Bronchial epithelial cell (primary cell): Measurements from ENCODE around the gene RNF11. TPM values are rescaled to one million over a fixed set of nuclear protein-coding genes. Genes with fewer than 3 reads are reported as not detected.
A peak's percentile ranks its signal among the peaks of the same experiment; 100 is the strongest.

ENCODE experiments used
- DNase-seq: peaks from one replicate; pipeline ENCODE4 v3.0.0-alpha.2; 2010; ENCODE audit warnings: low read depth
- FAIRE-seq: peaks from 2 replicates; lab custom pipeline; 2011; peaks lifted over from hg19 to GRCh38; lab: Jason Lieb, UNC
- H3K27me3 ChIP-seq: 2 replicates; pipeline ENCODE4 v1.5.1; 2011; ENCODE audit warnings: low read length; ENCODE audit not compliant: control insufficient read depth, insufficient read depth
- H3K36me3 ChIP-seq: 2 replicates; pipeline ENCODE4 v1.5.1; 2011; ENCODE audit warnings: low read length; ENCODE audit not compliant: control insufficient read depth, insufficient read depth
- H3K4me3 ChIP-seq: 2 replicates; pipeline ENCODE4 v1.5.1; 2011; ENCODE audit warnings: mild to moderate bottlenecking, low read depth, low read length, control low read depth
- total RNA-seq: library from RNA; depleted of rRNA; stranded (reverse); fragments of >200 nt; gene quantifications from 2 replicates; pipeline ENCODE4 v1.2.1, GENCODE V29; 2014
- TF ChIP-seq, protein P1 (sequence below): IDR thresholded peaks from 2 replicates; pipeline ENCODE4 v1.5.1; 2011; ENCODE audit warnings: mild to moderate bottlenecking, moderate library complexity, low read length, control low read depth, inconsistent platforms; ENCODE audit not compliant: insufficient read depth, severe bottlenecking

The RNF11 gene
- total RNA-seq, 1 donor from 2014 or later = 94.0 TPM

DNA sequence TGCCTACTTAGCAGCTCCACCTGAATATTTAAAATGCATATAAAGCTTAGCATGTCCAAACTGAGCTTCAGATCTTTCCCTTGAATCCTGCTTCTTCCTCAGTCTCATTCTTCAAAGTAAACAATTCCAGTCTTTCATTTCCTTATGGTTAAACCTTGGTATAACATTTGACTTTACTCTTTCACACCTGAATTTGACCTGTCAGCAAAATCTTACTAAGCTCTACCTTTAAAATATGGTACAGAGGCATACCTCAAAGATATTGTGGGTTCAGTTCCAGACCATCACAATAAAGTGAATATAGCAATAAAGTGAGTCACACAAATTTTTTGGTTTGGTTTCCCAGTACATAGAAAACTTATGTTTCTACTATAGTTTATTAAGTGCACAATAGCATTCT lies 42.5 kb upstream of the RNF11 start:
- DNase-seq (no peak), FAIRE-seq (no peak)
- TF ChIP-seq, protein P1, sequence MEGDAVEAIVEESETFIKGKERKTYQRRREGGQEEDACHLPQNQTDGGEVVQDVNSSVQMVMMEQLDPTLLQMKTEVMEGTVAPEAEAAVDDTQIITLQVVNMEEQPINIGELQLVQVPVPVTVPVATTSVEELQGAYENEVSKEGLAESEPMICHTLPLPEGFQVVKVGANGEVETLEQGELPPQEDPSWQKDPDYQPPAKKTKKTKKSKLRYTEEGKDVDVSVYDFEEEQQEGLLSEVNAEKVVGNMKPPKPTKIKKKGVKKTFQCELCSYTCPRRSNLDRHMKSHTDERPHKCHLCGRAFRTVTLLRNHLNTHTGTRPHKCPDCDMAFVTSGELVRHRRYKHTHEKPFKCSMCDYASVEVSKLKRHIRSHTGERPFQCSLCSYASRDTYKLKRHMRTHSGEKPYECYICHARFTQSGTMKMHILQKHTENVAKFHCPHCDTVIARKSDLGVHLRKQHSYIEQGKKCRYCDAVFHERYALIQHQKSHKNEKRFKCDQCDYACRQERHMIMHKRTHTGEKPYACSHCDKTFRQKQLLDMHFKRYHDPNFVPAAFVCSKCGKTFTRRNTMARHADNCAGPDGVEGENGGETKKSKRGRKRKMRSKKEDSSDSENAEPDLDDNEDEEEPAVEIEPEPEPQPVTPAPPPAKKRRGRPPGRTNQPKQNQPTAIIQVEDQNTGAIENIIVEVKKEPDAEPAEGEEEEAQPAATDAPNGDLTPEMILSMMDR = no peak
- Histone ChIP-seq H3K27me3 (no peaks in the 10 kb centered on the region), H3K4me3 (no peak overlapping the region), H3K36me3 (no peaks in the 10 kb centered on the region)

DNA sequence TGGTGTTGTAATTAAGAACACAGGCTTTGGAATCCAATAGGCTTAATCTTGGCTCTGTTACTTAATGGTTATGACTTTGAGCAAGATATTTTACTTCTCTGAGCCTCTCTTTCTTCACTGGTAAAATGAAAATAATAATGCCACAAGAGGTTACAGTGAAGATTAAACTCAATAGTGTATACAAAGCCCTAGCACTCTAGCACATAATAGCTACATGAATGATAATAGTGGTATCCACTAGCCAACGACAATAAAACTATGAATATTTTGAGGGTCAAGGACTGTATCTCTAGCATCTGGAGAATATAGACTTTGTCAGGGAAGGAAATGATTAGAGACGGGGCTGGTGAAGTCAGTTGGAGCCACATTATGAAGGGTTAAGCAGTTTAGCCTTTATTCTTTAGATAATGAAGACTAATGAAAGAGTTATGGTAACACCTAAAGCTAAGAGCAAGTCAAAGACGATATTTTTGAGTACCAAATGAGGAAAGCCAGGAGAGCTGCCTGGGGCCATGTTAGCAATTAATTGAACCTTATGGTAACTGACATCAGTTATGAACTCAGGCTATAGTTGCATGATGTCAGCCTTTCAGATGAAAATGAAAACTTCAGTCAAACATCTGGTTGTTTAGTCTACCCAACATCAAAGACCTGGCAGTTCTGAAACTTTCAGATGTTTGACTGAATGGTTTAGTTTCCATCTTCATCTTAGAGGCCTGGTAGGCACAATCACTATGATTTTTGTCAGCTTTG lies 32.8 kb upstream of the RNF11 start:
- DNase-seq = no peak
- no peak overlapping the region for H3K4me3 ChIP-seq
- TF ChIP-seq, protein P1 = no peak
- H3K27me3 ChIP-seq = no peaks in the 10 kb centered on the region
- no peaks in the 10 kb centered on the region for H3K36me3 ChIP-seq
- FAIRE-seq = peak; percentile 47

DNA sequence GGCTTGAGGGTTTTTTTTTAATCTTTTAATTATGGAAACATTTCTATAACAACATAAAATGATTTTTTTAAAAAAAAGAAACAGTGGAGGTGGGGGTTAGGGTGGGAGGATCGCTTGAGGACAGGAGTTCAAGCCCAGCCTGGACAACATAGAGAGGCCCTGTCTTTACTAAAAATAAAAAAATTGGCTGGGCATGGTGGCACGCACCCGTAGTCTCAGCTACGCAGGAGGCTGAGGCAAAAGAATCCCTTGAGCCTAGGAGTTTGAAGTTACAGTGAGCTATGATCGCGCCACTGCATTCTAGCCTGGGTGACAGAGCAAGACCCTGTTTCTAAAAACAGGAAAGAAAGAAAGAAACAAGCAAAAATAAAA lies 32.2 kb upstream of the RNF11 start:
- TF ChIP-seq, protein P1 = no peak
- Histone ChIP-seq H3K27me3 (no peaks in the 10 kb centered on the region), H3K36me3 (no peaks in the 10 kb centered on the region), H3K4me3 (no peak overlapping the region)
- DNase-seq = no peak
- FAIRE-seq = no peak

DNA sequence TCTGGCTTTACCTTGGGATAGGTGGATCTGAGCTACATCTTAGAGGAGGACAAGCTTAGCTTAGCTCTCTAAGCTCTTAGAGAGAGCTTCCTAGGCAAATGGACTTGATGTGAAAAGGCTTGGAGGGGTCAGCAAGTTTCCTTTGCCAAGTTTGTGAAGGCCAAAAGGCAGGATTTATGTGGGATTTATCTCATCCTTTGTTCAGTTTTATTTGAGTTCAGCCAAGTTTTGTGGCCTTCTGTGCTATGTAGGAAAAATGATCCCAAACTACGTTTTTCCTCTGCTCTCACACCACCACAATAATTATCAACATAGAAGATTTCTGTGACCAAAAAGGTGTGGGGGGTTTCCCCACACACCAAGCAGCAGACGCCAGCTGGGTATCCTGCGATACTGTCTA lies 26.0 kb upstream of the RNF11 start:
- H3K4me3 ChIP-seq = no peak overlapping the region
- FAIRE-seq = no peak
- TF ChIP-seq, protein P1 = no peak
- no peaks in the 10 kb centered on the region for H3K36me3 ChIP-seq
- DNase-seq = no peak
- H3K27me3 ChIP-seq = no peaks in the 10 kb centered on the region

DNA sequence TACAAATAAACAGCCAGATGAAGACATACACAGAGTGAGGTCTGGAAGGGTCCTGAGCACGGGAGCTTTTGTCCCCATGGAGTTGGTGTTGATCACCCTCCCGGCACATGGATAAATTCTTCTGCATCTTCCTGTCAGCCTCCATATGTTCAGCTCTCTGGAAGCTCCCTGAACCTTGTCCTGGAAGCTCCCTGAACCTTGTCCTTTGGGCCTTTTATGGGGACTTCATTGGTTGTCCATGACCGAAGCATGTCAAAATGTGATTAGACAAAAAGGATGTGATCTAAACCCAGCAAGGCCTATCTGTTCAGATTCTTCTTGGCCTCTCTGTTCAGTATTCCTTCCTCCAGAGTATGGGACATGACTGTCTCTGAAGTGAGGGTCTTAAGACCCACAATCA lies 25.4 kb upstream of the RNF11 start:
- no peak for DNase-seq
- Histone ChIP-seq H3K4me3 (no peak overlapping the region), H3K36me3 (no peaks in the 10 kb centered on the region), H3K27me3 (no peaks in the 10 kb centered on the region)
- no peak for FAIRE-seq
- TF ChIP-seq, protein P1 = no peak
